ENCODE results near the gene SLC38A11. TPM values are rescaled to one million over a fixed set of nuclear protein-coding genes. Genes with fewer than 3 reads are reported as not detected.
A peak's percentile ranks its signal among the peaks of the same experiment; 100 is the strongest.

The SLC38A11 gene
- total and polyA plus RNA-seq, 2 of the 13 experiments (the other 11 are each of a cell fraction or from before 2014, with no cell fraction given), result 14.0 to 14.3 TPM

DNA sequence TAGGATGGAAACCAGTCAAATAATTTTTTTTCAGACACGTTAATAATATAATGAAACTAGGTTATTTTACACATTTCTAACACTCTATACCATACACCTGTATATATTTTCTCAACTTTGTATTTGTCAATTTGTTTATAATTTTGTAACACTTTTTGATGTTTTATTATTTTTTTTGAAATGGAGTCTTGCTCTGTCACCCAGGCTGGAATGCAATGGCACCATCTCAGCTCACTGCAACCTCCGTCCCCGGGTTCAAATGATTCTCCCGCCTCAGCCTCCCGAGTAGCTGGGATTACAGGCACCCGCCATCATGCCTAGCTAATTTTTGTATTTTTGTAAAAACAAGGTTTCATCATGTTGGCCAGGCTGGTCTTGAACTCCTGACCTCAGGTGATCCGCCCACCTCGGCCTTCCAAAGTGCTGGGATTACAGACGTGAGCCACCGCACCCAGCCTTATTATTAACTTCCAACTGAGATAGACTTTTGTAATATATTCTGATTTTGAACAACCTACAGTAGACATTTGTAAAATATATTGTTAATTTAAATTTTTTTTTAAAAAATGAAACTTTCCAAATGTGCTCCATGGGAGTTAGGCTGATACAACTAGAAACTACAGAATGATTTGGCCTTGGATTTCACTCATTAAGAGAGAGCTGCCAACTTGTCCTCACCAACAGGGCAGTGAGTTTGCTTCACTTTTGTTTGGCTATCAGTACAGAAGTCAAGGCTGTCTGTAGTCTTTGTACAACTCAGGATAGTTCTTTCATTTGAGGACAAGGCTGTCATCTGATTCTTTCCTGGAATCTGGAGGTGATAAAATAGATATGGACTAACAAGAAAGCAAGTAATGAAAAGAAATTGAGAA is 79.8 kb downstream of the SLC38A11 start (continued):
- TF ChIP-seq, protein P1, sequence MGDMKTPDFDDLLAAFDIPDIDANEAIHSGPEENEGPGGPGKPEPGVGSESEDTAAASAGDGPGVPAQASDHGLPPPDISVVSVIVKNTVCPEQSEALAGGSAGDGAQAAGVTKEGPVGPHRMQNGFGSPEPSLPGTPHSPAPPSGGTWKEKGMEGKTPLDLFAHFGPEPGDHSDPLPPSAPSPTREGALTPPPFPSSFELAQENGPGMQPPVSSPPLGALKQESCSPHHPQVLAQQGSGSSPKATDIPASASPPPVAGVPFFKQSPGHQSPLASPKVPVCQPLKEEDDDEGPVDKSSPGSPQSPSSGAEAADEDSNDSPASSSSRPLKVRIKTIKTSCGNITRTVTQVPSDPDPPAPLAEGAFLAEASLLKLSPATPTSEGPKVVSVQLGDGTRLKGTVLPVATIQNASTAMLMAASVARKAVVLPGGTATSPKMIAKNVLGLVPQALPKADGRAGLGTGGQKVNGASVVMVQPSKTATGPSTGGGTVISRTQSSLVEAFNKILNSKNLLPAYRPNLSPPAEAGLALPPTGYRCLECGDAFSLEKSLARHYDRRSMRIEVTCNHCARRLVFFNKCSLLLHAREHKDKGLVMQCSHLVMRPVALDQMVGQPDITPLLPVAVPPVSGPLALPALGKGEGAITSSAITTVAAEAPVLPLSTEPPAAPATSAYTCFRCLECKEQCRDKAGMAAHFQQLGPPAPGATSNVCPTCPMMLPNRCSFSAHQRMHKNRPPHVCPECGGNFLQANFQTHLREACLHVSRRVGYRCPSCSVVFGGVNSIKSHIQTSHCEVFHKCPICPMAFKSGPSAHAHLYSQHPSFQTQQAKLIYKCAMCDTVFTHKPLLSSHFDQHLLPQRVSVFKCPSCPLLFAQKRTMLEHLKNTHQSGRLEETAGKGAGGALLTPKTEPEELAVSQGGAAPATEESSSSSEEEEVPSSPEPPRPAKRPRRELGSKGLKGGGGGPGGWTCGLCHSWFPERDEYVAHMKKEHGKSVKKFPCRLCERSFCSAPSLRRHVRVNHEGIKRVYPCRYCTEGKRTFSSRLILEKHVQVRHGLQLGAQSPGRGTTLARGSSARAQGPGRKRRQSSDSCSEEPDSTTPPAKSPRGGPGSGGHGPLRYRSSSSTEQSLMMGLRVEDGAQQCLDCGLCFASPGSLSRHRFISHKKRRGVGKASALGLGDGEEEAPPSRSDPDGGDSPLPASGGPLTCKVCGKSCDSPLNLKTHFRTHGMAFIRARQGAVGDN (CRISPR knock-in tag; IDR thresholded peaks at IDR 0.05), result peak; percentile 32; the same call in 1 of the 2 replicates
- TF ChIP-seq ZNF205 (CRISPR knock-in tag; IDR thresholded peaks at IDR 0.05) (peak; percentile 46; the same call in 1 of the 2 replicates), ZNF329 (CRISPR knock-in tag; IDR thresholded peaks at IDR 0.05; ENCODE audit: low read depth) (no peak), BCL6 (CRISPR knock-in tag; IDR thresholded peaks at IDR 0.05) (peak; percentile 93), ZMYM3 (CRISPR knock-in tag; IDR thresholded peaks at IDR 0.05) (peak; percentile 51; the same call in 1 of the 2 replicates), PCBP1 (IDR thresholded peaks at IDR 0.05; ENCODE audit: borderline replicate concordance, low read depth, low read length) (no peak), ZNF20 (CRISPR knock-in tag; IDR thresholded peaks at IDR 0.05) (no peak), ZNF674 (CRISPR knock-in tag; IDR thresholded peaks at IDR 0.05; ENCODE audit: low read depth) (no peak), TEAD3 (CRISPR knock-in tag; optimal IDR thresholded peaks at IDR 0.05; ENCODE audit: borderline replicate concordance) (peak; percentile 60), ZBTB7B (CRISPR knock-in tag; IDR thresholded peaks at IDR 0.05) (peak; percentile 54), CENPX (CRISPR knock-in tag; IDR thresholded peaks at IDR 0.05) (no peak), KDM1A (CRISPR knock-in tag; IDR thresholded peaks at IDR 0.05) (no peak), SCMH1 (CRISPR knock-in tag; IDR thresholded peaks at IDR 0.05; ENCODE audit: borderline replicate concordance) (no peak), ZNF672 (CRISPR knock-in tag; IDR thresholded peaks at IDR 0.05) (no peak), FOSL2 (CRISPR knock-in tag; IDR thresholded peaks at IDR 0.05) (peak; percentile 46; the same call in 1 of the 2 replicates), MXI1 (IDR thresholded peaks at IDR 0.05; ENCODE audit: borderline replicate concordance, low read depth, low read length) (no peak)
- TF ChIP-seq, protein P2, sequence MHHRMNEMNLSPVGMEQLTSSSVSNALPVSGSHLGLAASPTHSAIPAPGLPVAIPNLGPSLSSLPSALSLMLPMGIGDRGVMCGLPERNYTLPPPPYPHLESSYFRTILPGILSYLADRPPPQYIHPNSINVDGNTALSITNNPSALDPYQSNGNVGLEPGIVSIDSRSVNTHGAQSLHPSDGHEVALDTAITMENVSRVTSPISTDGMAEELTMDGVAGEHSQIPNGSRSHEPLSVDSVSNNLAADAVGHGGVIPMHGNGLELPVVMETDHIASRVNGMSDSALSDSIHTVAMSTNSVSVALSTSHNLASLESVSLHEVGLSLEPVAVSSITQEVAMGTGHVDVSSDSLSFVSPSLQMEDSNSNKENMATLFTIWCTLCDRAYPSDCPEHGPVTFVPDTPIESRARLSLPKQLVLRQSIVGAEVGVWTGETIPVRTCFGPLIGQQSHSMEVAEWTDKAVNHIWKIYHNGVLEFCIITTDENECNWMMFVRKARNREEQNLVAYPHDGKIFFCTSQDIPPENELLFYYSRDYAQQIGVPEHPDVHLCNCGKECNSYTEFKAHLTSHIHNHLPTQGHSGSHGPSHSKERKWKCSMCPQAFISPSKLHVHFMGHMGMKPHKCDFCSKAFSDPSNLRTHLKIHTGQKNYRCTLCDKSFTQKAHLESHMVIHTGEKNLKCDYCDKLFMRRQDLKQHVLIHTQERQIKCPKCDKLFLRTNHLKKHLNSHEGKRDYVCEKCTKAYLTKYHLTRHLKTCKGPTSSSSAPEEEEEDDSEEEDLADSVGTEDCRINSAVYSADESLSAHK (CRISPR knock-in tag; IDR thresholded peaks at IDR 0.05; ENCODE audit: borderline replicate concordance), result no peak
- TF ChIP-seq, protein P3, sequence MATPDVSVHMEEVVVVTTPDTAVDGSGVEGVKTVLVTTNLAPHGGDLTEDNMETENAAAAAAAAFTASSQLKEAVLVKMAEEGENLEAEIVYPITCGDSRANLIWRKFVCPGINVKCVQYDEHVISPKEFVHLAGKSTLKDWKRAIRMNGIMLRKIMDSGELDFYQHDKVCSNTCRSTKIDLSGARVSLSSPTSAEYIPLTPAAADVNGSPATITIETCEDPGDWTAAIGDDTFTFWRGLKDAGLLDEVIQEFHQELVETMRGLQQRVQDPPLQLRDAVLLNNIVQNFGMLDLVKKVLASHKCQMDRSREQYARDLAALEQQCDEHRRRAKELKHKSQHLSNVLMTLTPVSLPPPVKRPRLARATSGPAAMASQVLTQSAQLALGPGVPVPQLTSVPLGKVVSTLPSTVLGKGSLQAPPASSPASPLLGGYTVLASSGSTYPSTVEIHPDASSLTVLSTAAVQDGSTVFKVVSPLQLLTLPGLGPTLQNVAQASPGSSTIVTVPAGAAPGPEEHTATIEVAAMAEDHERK (CRISPR knock-in tag; IDR thresholded peaks at IDR 0.05; ENCODE audit: low read depth), result no peak
- TF ChIP-seq, protein P4, sequence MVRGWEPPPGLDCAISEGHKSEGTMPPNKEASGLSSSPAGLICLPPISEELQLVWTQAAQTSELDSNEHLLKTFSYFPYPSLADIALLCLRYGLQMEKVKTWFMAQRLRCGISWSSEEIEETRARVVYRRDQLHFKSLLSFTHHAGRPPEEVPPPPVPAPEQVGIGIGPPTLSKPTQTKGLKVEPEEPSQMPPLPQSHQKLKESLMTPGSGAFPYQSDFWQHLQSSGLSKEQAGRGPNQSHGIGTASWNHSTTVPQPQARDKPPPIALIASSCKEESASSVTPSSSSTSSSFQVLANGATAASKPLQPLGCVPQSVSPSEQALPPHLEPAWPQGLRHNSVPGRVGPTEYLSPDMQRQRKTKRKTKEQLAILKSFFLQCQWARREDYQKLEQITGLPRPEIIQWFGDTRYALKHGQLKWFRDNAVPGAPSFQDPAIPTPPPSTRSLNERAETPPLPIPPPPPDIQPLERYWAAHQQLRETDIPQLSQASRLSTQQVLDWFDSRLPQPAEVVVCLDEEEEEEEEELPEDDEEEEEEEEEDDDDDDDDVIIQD (CRISPR knock-in tag; IDR thresholded peaks at IDR 0.05; ENCODE audit: low read depth), result peak; percentile 91

Data from HepG2 (cell line).